ENCODE measurements around the gene RNF128.
"Not testable (repeated sequence)": the region's sequence is repeated elsewhere in the genome, so short reads cannot be mapped to it uniquely, and the experiment has no call there.

The RNF128 gene

GRCh38 chrX:106748377-106748776 is 21.9 kb downstream of the RNF128 start:
- no peak for DNase-seq (ENCODE audit: low read depth in 2 of 2)

- DNase-seq (ENCODE audit: low read depth in 2 of 2): no peak
Measured at GRCh38 chrX:106751407-106751806, 24.9 kb downstream of the RNF128 start.

GRCh38 chrX:106752101-106752678 is 25.7 kb downstream of the RNF128 start:
- DNase-seq (ENCODE audit: low read depth in 2 of 2): no peak

- not testable (repeated sequence) for DNase-seq (ENCODE audit: low read depth in 2 of 2)
Measured at GRCh38 chrX:106769288-106769687, 42.8 kb downstream of the RNF128 start.

DNA sequence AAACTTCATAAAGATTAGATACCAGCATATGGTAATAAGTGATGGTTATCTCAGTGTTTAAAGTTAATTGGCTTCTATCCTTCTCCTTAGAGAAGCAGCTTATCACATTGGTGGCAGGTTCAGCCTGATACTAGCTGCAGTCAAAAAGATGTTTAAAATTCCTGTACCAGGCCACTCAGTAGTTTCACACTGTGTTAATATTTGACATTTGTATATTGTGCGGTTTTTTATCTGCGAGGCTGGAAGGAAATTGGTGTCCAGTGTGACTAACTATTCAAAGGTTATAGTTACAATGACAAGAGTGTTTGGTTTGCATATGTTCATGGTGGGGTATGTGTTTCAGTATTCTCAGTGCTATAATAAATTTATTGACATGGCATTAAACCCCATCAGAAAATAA is 48.5 kb downstream of the RNF128 start:
- DNase-seq (ENCODE audit: low read depth in 2 of 2): no peak

DNA sequence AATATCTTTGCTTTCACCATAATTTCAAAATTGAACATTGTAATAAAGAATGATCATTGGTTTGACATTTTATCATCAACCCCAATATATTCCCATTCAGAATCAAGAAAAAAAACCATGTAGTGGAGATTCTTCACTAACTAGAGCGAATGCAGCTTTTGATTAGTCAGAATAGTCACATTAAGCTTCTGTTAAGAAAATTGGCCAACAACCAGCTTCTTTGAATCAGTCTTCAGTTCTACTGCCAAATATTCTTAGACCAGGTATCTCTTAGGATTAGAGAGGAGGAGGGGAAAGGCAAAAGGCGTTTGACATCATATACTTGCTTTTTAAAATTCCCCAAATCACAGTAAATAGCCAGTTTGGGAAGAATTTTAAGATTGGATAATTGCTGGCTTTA is 53.8 kb downstream of the RNF128 start:
- DNase-seq (ENCODE audit: low read depth in 2 of 2): no peak

GRCh38 chrX:106780664-106781377 is 54.3 kb downstream of the RNF128 start:
- no peak for DNase-seq (ENCODE audit: low read depth in 2 of 2)

DNA sequence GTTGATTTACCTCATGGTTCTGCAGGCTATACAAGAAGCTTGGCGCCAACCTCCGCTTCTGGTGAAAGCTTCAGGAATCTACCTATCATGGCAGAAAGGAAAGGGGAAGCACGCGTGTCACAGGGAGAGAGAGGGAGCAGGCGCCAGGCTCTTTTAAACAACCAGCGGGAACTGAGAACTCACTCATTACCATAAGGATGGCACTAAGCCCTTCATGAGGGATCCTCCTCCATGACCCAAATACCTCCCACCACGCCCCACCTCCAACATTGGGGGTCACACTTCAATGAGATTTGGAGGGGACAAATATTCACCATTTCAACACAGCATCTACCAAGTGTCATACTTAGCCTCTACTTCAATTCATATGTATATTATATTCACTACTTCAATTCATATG is 57.2 kb downstream of the RNF128 start:
- DNase-seq (ENCODE audit: low read depth in 2 of 2): no peak

DNA sequence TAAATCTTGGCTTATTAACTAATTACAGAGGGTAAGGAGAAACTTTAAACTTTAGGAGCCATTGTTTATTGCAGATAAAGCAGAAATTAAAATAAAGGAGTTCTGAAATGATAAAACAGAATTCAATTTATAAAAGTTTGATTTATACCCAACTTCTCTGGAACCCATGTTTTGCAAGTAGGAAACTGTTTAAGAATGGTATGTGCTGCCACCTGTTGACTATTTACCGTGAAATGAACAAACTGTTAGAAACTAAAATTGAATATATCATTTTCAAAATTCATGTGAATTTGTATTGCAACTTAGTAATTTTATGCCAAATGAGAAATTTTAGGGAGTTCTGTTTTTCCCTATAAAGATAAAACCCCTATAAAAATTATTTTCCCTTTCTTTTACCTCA is 65.0 kb downstream of the RNF128 start:
- no peak for DNase-seq (ENCODE audit: low read depth in 2 of 2)

DNA sequence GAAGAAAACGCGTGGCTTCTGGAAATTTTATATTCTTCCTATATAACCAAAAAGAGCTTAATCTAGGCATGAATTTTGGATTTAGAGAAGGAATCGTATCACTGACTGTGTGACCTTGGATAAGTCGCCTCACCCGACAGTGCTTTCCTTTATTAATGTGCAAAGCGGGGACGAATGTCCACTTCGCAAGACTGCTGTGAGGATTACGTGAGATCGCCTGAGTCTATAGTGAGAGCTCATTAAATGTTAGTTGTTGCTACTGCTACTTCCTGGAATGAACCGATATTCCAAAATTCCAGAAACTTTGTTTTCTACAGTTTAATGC is 75.5 kb downstream of the RNF128 start:
- no peak for DNase-seq (ENCODE audit: low read depth in 2 of 2)

DNA sequence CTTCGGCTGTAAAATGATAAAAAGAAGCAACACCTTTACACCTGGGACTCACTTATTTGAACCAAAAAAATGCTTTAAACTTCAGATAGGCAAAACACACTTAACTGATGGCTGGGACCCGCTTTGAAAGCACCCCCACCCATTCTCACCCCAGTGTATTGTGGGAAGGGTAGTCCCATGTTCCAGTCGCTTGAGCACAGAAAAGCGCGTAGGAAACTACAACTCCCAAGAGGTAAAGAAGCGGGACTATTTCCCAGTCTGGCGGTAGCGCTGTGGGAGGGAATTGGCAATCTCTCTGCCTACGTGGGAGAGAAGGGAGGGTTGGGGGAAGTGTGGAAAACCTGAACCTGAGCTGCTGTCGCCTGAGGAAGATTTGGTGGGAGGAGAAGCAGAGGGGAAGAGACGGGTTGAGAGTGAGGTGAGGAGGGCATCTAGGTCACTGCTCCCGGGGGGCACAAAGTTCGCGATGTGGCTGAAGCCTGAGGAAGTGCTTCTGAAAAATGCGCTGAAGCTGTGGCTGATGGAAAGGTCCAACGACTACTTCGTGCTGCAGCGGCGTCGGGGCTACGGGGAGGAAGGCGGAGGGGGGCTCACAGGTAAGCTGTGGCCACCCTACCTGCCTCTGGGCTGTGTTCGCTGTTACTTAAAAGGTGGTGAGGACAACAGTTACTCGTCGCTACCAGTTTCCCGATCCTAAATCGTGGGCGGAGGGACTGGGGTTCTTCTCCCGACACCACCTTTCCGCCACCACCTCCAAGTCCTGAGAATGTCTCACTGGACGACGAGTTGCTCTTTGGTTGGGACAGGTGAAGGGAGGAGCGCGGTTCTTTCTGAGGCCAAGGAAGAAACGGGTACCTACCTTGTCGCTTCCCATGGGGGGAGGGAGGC is 76.1 kb downstream of the RNF128 start, which contains the start of gene TBC1D8B:
Gene TBC1D8B (plus strand): TSS at position 286 of the 888 bp plus-strand sequence. CDS start 181 bp downstream, at position 467.
- peak; percentile 0 for DNase-seq (ENCODE audit: low read depth in 2 of 2)

GRCh38 chrX:106811131-106811910 is 84.8 kb downstream of the RNF128 start:
- DNase-seq (ENCODE audit: low read depth in 2 of 2): no peak

DNA sequence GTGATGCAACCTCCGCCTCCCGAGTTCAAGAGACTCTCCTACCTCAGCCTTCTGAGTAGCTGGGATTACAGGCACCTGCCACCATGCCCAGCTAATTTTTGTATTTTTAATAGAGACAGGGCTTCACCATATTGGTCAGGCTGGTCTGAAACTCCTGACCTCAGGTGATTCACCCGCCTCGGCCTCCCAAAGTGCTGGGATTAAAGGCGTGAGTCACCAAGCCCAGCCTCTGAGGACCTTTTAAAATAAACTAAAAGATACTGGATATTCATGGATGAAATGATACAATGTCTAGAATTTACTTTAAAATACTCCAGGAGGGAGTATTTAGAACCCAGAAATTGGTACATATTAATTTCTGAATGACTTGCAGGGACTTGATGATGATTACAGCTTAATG is 86.4 kb downstream of the RNF128 start:
- DNase-seq (ENCODE audit: low read depth in 2 of 2): not testable (repeated sequence)

DNA sequence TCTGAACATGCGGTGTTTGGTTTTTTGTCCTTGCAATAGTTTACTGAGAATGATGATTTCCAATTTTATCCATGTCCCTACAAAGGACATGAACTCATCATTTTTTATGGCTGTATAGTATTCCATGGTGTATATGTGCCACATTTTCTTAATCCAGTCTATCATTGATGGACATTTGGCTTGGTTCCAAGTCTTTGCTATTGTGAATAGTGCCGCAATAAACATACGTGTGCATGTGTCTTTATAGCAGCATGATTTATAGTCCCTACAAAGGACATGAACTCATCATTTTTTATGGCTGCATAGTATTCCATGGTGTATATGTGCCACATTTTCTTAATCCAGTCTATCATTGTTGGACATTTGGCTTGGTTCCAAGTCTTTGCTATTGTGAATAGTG is 87.6 kb downstream of the RNF128 start:
- DNase-seq (ENCODE audit: low read depth in 2 of 2): not testable (repeated sequence)
